ENCODE results near the gene PLEKHA8. TPM values are rescaled to one million over a fixed set of nuclear protein-coding genes. Genes with fewer than 3 reads are reported as not detected.

The PLEKHA8 gene, protein sequence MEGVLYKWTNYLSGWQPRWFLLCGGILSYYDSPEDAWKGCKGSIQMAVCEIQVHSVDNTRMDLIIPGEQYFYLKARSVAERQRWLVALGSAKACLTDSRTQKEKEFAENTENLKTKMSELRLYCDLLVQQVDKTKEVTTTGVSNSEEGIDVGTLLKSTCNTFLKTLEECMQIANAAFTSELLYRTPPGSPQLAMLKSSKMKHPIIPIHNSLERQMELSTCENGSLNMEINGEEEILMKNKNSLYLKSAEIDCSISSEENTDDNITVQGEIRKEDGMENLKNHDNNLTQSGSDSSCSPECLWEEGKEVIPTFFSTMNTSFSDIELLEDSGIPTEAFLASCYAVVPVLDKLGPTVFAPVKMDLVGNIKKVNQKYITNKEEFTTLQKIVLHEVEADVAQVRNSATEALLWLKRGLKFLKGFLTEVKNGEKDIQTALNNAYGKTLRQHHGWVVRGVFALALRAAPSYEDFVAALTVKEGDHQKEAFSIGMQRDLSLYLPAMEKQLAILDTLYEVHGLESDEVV
- 10.6 and 11.3 TPM in 2 replicates for total RNA-seq (2014; rRNA removed)
- 5.7 TPM for polyA plus RNA-seq (2012)

GRCh38 chr7:30028216-30028748, at the start of gene PLEKHA8:
Gene PLEKHA8 (plus strand): TSS chr7:30028412. CDS start chr7:30028763, 351 bp downstream.
- peak; percentile 86 for DNase-seq (ENCODE audit: low read depth)

- no peak for DNase-seq (ENCODE audit: low read depth)
These were observed 48.1 kb upstream of the PLEKHA8 start for GRCh38 chr7:29980151-29980550.

DNA sequence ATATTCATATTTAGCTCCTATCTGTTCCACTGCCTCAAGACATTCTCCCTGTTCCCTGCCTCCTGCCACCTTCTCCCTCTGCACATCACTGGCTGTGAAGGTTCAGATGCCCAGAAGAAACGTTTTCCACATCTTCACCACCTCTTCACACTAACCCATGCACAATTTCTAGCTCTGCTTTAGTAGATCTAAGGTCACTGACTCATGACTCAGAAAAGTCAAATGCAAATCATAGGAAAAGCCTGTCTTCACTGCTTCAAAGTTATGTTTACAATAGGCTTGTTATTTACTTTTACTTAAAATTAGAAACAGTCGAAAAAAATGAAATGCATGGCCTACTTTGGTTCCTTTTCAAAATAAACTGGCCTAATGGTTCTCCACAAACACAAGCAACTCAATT, 41.1 kb upstream of the PLEKHA8 start:
- DNase-seq (ENCODE audit: low read depth) = peak; percentile 65

DNA sequence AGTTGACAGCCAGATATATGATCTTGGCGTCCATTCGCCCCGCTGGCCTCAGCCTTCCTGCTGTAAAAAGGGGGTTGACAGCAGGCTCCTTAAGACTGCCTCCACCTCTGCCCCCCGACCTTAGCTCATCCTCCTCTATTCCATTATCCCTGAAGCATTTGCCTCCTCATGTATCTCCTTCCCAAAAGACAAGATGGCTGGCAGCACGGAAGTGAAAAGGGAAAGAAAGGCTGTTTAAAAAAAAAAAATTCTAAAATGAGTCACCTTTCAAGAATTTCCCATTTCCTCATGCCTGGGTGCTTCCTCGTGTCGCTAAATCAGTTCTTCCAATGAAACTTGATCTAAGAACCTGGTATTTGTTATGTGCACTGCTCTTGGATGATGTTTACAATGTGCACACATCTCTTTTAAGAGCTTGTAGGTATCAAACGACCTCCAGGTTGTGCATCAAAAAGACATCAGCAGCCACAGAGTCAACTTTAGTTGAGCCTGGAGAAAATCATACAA, 40.3 kb upstream of the PLEKHA8 start:
- peak; percentile 94 for DNase-seq (ENCODE audit: low read depth)

- peak; percentile 75 for DNase-seq (ENCODE audit: low read depth)
These were observed 39.6 kb upstream of the PLEKHA8 start for GRCh38 chr7:29988424-29989256.

DNA sequence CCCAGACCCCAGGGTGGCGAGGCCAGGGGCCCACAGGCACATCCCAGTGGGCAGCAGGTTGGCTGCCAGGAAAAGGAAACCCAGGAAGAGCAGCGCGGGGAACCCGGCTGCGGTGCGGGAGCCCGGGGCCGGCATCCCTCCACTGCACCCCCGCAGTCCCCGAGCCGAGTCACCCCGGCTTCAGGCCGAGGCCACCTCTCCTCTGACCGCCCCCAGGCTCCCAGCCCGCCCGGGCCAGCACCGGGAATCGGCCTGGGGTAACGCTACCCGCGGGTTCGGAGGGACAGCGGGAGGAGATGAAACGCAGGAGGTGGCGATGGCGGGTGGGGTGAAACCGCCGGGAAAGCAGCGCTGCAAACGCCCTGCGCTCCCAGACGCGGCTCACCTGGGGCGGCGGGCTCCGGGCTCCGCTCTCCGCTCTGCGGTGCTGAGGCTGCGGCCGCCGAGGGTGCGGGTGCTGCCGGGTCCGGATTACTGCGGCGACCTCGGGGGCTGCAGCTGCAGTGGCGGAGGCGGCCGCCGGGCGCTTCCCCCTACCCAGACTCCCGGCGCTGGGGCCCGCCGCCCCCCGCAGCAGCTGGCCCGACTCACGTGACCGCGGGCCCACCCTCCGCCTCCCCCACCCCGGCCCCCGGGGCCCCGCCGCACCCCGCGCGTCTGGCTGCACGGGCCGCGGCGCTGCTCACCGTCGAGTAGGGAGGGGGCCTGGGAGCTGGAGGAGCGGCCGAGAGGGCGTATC, 38.8 kb upstream of the PLEKHA8 start, which contains the start of gene SCRN1:
Gene SCRN1, minus strand, starts transcription at position 545 of the 739 bp plus-strand sequence. CDS start 20,734 bp downstream, outside the sequence.
- peak; percentile 59 for DNase-seq (ENCODE audit: low read depth)

DNA sequence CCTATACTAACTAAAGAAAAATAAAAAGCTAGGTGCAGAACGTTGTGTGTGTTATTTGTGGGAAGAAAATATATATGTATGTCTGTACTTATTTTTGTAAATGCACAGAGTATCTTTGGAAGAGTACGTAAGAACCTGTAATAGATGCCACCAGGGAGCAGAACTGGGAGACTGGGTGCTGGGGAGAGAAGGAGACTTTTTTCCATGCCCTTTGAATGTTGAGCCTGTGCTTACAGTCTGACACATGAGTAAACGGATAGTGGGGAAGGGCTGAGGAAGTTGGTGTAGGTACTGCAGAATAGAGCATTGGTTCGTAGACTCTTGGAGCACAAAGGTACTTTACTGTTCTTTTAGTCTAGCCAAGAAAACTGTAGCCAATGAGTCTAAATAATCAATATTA, 37.3 kb upstream of the PLEKHA8 start:
- DNase-seq (ENCODE audit: low read depth) = no peak

DNA sequence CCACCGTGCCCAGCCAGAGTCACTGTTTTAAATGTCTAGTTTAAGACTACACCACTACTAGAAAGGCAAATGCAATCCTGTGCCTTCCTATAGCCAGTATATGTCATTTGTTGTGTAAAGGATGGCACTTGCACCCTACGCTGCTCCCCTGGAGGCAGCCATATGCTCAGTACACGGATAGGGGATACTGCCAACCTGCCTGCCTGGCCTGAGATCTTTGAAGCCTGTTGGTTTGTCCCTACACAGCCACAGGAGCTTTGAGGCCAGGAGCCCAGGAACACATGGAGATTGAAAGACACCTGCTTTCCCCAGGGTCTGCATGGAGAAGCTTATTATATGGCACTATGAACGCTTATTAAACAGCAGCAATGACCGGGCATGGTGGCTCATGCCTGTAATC, 36.3 kb upstream of the PLEKHA8 start:
- DNase-seq (ENCODE audit: low read depth) = no peak

GRCh38 chr7:29993140-29993539, 35.1 kb upstream of the PLEKHA8 start:
- DNase-seq (ENCODE audit: low read depth) = no peak

- peak; percentile 27 for DNase-seq (ENCODE audit: low read depth)
These were observed 32.6 kb upstream of the PLEKHA8 start for GRCh38 chr7:29995652-29996051.

- DNase-seq (ENCODE audit: low read depth) = no peak
These were observed 31.9 kb upstream of the PLEKHA8 start for GRCh38 chr7:29996321-29996720.

- DNase-seq (ENCODE audit: low read depth) = no peak
These were observed 29.7 kb upstream of the PLEKHA8 start for GRCh38 chr7:29998489-29998888.

- peak; percentile 59 for DNase-seq (ENCODE audit: low read depth)
These were observed 26.2 kb upstream of the PLEKHA8 start for GRCh38 chr7:30001998-30002397.

GRCh38 chr7:30003098-30003497, 25.1 kb upstream of the PLEKHA8 start:
- DNase-seq (ENCODE audit: low read depth) = no peak

DNA sequence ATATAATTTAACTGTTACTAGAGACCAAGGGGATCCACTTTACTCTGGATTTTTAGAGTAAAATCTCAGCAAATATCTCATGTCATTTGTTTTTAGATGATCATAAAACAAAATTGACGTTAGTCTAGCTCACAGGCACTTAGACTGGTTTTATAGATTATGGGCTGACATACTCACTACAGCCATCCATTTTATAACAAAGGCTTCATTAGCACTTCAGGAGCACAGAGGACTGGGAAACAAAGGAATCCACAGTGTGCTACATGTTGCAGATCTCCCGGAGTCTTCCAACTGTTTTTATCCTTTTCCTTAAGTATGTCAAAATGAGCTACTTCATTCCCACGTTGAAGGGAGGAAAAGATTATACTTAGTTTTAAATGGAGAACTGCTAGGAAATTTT, 22.7 kb upstream of the PLEKHA8 start:
- no peak for DNase-seq (ENCODE audit: low read depth)

GRCh38 chr7:30010021-30010420, 18.2 kb upstream of the PLEKHA8 start:
- no peak for DNase-seq (ENCODE audit: low read depth)

DNA sequence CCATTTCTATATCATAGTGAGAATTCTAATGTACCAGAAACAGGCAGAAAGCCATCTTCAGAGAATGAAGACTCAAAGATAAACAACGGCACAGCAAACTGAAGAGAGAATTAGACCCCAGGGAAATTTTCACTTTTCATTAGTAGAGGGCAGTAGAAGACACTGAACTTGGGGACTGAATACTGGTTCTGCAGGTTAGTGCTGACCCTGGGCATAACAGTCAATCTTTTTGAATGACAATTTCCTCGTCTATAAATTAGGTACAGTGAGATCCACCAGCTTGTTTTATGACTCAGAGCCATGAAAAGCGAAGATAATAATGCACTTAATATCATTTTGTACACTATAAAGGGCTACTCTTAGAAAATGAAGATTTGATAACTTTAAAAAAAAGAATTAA, 15.5 kb upstream of the PLEKHA8 start:
- DNase-seq (ENCODE audit: low read depth) = no peak

DNA sequence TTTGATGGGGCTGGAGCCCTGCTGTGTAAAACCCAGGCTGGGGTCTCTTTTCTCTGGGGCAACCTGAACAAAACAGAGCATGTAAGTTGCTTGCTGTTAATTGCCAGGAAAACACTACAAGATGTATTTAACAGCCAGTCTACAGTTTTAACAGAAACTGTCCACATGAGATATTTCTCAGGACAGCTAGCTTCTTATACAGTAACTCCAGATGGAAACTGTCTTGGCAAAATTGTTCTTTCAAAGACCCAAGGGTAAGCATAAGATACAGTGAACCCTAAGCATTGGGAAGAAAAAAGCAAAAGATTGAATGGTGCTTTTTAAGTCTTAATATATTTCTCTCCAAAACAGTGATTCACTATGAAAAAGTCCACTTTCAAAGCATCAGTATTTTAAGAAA, 9.8 kb upstream of the PLEKHA8 start:
- no peak for DNase-seq (ENCODE audit: low read depth)

DNA sequence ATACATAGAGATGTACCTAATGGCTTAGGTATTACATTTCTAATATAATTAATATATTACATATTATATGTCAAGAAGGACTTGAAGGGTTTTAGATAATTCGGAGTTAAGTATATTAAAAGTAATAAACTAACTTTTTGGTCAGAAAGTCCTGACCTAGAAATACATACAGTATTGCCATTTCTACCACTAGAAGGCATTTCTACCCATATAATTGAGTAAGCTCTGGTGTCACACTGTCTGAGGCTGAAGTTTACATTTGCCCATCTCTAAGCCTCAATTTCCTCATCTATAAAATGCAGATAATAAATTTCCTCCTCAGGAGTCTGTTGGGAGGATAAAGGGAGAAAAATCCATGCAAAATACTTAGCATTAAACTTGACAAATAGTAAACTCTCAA, 8.8 kb upstream of the PLEKHA8 start:
- DNase-seq (ENCODE audit: low read depth) = no peak

DNA sequence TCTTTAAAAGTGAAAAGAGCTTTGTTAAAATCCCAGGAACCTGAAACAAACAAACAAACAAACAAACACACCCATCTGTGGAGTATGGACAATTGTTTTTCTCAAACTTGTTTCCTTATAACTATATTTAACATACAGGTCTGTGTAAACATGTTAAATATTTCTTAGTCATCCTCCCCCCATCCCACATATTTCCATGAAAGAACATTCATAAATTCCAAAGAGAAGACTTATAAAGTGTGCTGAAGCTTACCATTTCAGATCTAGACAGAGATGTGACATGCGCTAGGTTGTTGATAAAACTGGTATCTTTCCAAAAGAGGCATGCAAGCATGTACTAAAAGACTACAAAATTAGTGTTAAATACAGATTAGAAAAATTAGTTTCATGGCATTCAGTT, 8.3 kb upstream of the PLEKHA8 start:
- no peak for DNase-seq (ENCODE audit: low read depth)

GRCh38 chr7:30020535-30020934, 7.7 kb upstream of the PLEKHA8 start:
- no peak for DNase-seq (ENCODE audit: low read depth)
